ENCODE results near the gene NEU1. TPM values are rescaled to one million over a fixed set of nuclear protein-coding genes. Genes with fewer than 3 reads are reported as not detected.
"Not testable (repeated sequence)": the region's sequence is repeated elsewhere in the genome, so short reads cannot be mapped to it uniquely, and the experiment has no call there.

The NEU1 gene
- total RNA-seq, 1 experiment from 2014 or later = 15.1 TPM

DNA sequence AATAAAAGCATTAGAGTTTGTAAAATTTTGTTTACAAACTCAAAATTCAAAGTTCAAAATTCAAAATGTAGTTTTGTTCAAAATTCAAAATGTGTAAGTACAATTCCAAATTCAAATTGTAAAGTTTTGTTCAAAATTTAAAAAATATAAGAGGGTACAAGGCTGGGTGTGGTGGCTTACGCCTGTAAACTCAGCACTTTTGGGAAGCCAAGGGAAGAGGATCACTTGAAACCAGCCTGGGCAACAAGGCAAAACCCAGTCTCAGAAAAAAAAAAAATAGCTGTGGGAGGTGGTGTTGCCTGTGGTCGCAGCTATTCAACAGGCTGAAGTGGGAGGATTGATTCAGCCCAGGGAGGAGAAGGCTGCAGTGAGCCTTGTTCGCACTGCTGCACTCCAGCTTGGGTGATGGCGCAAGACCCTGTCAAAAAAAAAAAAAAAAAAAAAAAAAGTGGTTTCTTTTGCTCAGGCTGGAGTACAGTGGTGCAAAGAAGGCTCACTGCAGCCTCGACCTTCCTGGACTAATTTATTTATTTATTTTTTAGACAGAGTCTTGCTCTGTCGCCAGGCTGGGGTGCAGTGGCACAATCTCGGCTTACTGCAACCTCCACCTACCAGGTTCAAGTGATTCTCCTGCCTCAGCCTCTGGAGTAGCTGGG is 44.7 kb upstream of the NEU1 start:
- intact Hi-C loops (cut with micrococcal nuclease) = no loop called here
- Histone ChIP-seq H3K4me3 (replicated peaks in 1 of 2; ENCODE audit: low read depth in 1 of 2, low read length in 2 of 2) (no peak overlapping the region), H2AFZ (ENCODE audit: low read depth, low read length, poor library complexity, severe bottlenecking) (no peak overlapping the region), H3K9me2 (ENCODE audit: insufficient read depth) (no peaks in the 10 kb centered on the region), H3K4me2 (ENCODE audit: low read length) (peak overlapping the region; percentile 44; the same call in 1 of the 2 replicates), H4K20me1 (ENCODE audit: insufficient read depth) (no peaks in the 10 kb centered on the region), H3K79me2 (ENCODE audit: insufficient read depth, low read length) (no peaks in the 10 kb centered on the region), H3K27ac (ENCODE audit: low read depth, low read length) (no peak overlapping the region), H3K36me3 (ENCODE audit: control insufficient read depth in 1 of 2, insufficient read depth in 2 of 2, low read length in 2 of 2) (no peaks in the 10 kb centered on the region), H3K9ac (ENCODE audit: low read length) (no peak overlapping the region), H3K4me1 (ENCODE audit: control insufficient read depth in 1 of 2, insufficient read depth in 2 of 2, low read length in 2 of 2) (peaks cover 42 to 66% of the 10 kb centered on the region in 2 experiments), H3K9me3 (ENCODE audit: control insufficient read depth in 1 of 2, insufficient read depth in 1 of 2, low read depth in 1 of 2, low read length in 2 of 2) (no peaks in the 10 kb centered on the region), H3K27me3 (ENCODE audit: insufficient read depth, low read length) (no peaks in the 10 kb centered on the region)
- RAD21 ChIA-PET (ENCODE audit: low non-redundant PET in 1 of 2, low total read pairs in 2 of 2, uncharacterized antibody in 2 of 2, unreplicated experiment in 2 of 2) = no interaction called here
- CTCF ChIA-PET = interaction anchor here (1.2 kb wide), 1 partner anchor 45 kb away, joined by 4 read pairs; no protein-coding TSS in a partner anchor
- TF ChIP-seq EZH2 (IDR thresholded peaks at IDR 0.05) = no peak
- POLR2A ChIA-PET = no interaction called here
- no peak for ATAC-seq
- DNase-seq (ENCODE audit: low read depth, low spot score) = no peak
- BruUV-seq (replicated peaks) = no TSS peak

DNA sequence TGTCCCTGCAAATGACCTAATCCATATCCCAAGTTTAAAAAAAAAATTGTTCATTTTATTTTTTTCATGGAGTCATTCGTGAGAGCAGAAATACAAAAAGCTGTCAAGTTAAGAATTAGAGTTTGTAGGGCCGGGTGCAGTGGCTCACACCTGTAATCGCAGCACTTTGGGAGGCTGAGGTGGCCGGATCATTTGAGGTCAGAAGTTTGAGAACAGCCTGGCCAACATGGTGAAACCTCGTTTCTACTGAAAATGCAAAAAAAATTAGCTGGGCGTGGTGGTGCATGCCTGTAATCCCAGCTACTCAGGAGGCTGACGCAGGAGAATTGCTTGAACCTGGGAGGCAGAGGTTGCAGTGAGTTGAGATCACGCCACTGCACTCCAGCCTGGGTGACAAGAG is 44.1 kb upstream of the NEU1 start:
- H3K27me3 ChIP-seq (ENCODE audit: insufficient read depth, low read length); H4K20me1 ChIP-seq (ENCODE audit: insufficient read depth); ATAC-seq; H3K79me2 ChIP-seq (ENCODE audit: insufficient read depth, low read length); H3K4me2 ChIP-seq (ENCODE audit: low read length); intact Hi-C loops (cut with micrococcal nuclease); H2AFZ ChIP-seq (ENCODE audit: low read depth, low read length, poor library complexity, severe bottlenecking); DNase-seq (ENCODE audit: low read depth, low spot score); RAD21 ChIA-PET (ENCODE audit: low non-redundant PET in 1 of 2, low total read pairs in 2 of 2, uncharacterized antibody in 2 of 2, unreplicated experiment in 2 of 2); H3K9ac ChIP-seq (ENCODE audit: low read length); H3K9me3 ChIP-seq (ENCODE audit: control insufficient read depth in 1 of 2, insufficient read depth in 1 of 2, low read depth in 1 of 2, low read length in 2 of 2); H3K27ac ChIP-seq (ENCODE audit: low read depth, low read length); BruUV-seq (replicated peaks); H3K36me3 ChIP-seq (ENCODE audit: control insufficient read depth in 1 of 2, insufficient read depth in 2 of 2, low read length in 2 of 2); H3K4me3 ChIP-seq (replicated peaks in 1 of 2; ENCODE audit: low read depth in 1 of 2, low read length in 2 of 2); H3K9me2 ChIP-seq (ENCODE audit: insufficient read depth); POLR2A ChIA-PET: not testable (repeated sequence)
- H3K4me1 ChIP-seq (ENCODE audit: control insufficient read depth in 1 of 2, insufficient read depth in 2 of 2, low read length in 2 of 2) = peaks cover 36 to 61% of the 10 kb centered on the region in 2 experiments
- CTCF ChIA-PET = interaction anchor here (1.2 kb wide), 1 partner anchor 46 kb away, joined by 4 read pairs; no protein-coding TSS in a partner anchor

DNA sequence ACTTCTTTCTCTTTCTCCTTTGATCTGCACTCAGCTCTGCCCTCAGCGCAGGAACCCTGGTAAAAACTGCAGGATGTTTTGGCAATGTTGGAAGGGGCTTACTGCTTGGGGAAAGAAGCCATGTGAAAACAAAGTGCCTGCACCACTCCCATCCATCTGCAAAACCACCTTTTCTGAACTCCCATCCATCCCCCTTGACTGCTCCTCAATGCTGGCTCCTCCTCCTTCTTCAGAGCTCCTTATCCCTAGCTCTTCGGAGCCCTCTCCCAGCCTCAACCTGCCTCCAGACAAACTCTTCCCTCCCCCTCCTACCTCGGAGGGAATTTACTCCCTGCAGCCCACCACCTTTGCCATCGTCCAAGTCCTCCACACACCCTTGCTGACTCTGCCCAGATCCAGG is 43.5 kb upstream of the NEU1 start:
- H3K4me3 ChIP-seq (replicated peaks in 1 of 2; ENCODE audit: low read depth in 1 of 2, low read length in 2 of 2) = no peak overlapping the region
- intact Hi-C loops (cut with micrococcal nuclease) = no loop called here
- CTCF ChIA-PET = no interaction called here

More for the DNA sequence above, 43.5 kb upstream of the NEU1 start:
- ATAC-seq (no peak), DNase-seq (ENCODE audit: low read depth, low spot score) (no peak)
- Histone ChIP-seq H3K9me2 (ENCODE audit: insufficient read depth) (no peaks in the 10 kb centered on the region), H3K9me3 (ENCODE audit: control insufficient read depth in 1 of 2, insufficient read depth in 1 of 2, low read depth in 1 of 2, low read length in 2 of 2) (no peaks in the 10 kb centered on the region), H4K20me1 (ENCODE audit: insufficient read depth) (no peaks in the 10 kb centered on the region), H3K4me2 (ENCODE audit: low read length) (no peak overlapping the region), H3K27me3 (ENCODE audit: insufficient read depth, low read length) (no peaks in the 10 kb centered on the region), H3K9ac (ENCODE audit: low read length) (no peak overlapping the region), H3K79me2 (ENCODE audit: insufficient read depth, low read length) (no peaks in the 10 kb centered on the region), H2AFZ (ENCODE audit: low read depth, low read length, poor library complexity, severe bottlenecking) (no peak overlapping the region), H3K36me3 (ENCODE audit: control insufficient read depth in 1 of 2, insufficient read depth in 2 of 2, low read length in 2 of 2) (no peaks in the 10 kb centered on the region), H3K4me1 (ENCODE audit: control insufficient read depth in 1 of 2, insufficient read depth in 2 of 2, low read length in 2 of 2) (peaks cover 36 to 60% of the 10 kb centered on the region in 2 experiments), H3K27ac (ENCODE audit: low read depth, low read length) (no peak overlapping the region)
- RAD21 ChIA-PET (ENCODE audit: low non-redundant PET in 1 of 2, low total read pairs in 2 of 2, uncharacterized antibody in 2 of 2, unreplicated experiment in 2 of 2) = no interaction called here
- POLR2A ChIA-PET = interaction anchor here (0.8 kb wide), 1 partner anchor 46 kb away, joined by 3 read pairs; no protein-coding TSS in a partner anchor
- no TSS peak for BruUV-seq (replicated peaks)
- TF ChIP-seq, protein P1, sequence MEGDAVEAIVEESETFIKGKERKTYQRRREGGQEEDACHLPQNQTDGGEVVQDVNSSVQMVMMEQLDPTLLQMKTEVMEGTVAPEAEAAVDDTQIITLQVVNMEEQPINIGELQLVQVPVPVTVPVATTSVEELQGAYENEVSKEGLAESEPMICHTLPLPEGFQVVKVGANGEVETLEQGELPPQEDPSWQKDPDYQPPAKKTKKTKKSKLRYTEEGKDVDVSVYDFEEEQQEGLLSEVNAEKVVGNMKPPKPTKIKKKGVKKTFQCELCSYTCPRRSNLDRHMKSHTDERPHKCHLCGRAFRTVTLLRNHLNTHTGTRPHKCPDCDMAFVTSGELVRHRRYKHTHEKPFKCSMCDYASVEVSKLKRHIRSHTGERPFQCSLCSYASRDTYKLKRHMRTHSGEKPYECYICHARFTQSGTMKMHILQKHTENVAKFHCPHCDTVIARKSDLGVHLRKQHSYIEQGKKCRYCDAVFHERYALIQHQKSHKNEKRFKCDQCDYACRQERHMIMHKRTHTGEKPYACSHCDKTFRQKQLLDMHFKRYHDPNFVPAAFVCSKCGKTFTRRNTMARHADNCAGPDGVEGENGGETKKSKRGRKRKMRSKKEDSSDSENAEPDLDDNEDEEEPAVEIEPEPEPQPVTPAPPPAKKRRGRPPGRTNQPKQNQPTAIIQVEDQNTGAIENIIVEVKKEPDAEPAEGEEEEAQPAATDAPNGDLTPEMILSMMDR (IDR thresholded peaks at IDR 0.05 in 2 of 3, conservative IDR thresholded peaks at IDR 0.05 in 1 of 3; ENCODE audit: borderline replicate concordance in 1 of 3, insufficient read depth in 1 of 3, low read depth in 2 of 3, low read length in 2 of 3) = no peak
- TF ChIP-seq CBX3 (IDR thresholded peaks at IDR 0.05; ENCODE audit: low read depth) (no peak), SIN3A (IDR thresholded peaks at IDR 0.05; ENCODE audit: low read depth) (no peak), POLR2A (IDR thresholded peaks at IDR 0.05; ENCODE audit: borderline replicate concordance, extremely low read depth, insufficient read depth, insufficient read length) (no peak), EZH2 (IDR thresholded peaks at IDR 0.05) (no peak), JUND (IDR thresholded peaks at IDR 0.05) (no peak)
- TF ChIP-seq, protein P2, sequence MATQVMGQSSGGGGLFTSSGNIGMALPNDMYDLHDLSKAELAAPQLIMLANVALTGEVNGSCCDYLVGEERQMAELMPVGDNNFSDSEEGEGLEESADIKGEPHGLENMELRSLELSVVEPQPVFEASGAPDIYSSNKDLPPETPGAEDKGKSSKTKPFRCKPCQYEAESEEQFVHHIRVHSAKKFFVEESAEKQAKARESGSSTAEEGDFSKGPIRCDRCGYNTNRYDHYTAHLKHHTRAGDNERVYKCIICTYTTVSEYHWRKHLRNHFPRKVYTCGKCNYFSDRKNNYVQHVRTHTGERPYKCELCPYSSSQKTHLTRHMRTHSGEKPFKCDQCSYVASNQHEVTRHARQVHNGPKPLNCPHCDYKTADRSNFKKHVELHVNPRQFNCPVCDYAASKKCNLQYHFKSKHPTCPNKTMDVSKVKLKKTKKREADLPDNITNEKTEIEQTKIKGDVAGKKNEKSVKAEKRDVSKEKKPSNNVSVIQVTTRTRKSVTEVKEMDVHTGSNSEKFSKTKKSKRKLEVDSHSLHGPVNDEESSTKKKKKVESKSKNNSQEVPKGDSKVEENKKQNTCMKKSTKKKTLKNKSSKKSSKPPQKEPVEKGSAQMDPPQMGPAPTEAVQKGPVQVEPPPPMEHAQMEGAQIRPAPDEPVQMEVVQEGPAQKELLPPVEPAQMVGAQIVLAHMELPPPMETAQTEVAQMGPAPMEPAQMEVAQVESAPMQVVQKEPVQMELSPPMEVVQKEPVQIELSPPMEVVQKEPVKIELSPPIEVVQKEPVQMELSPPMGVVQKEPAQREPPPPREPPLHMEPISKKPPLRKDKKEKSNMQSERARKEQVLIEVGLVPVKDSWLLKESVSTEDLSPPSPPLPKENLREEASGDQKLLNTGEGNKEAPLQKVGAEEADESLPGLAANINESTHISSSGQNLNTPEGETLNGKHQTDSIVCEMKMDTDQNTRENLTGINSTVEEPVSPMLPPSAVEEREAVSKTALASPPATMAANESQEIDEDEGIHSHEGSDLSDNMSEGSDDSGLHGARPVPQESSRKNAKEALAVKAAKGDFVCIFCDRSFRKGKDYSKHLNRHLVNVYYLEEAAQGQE (IDR thresholded peaks at IDR 0.05; ENCODE audit: low read depth) = no peak

All from HCT116 (cell line).